GM12873 (cell line): ENCODE results near the gene PHLDB2.

ENCODE experiments used
- CTCF ChIP-seq: IDR thresholded peaks from 2 replicates; pipeline ENCODE4 v1.5.1; 2012; ENCODE audit warnings: low read depth, mild to moderate bottlenecking, moderate library complexity, low read length, control low read depth; ENCODE audit not compliant: insufficient read depth; ENCODE audit errors: missing control alignments

PHLDB2 gene

GRCh38 chr3:111924283-111924682 is 65.2 kb downstream of the PHLDB2 start:
- TF ChIP-seq CTCF: no peak

GRCh38 chr3:111926266-111926676 is 67.2 kb downstream of the PHLDB2 start:
- TF ChIP-seq CTCF: no peak

GRCh38 chr3:111928613-111929012 is 69.5 kb downstream of the PHLDB2 start:
- no peak for TF ChIP-seq CTCF

- TF ChIP-seq CTCF: no peak
Observed at GRCh38 chr3:111929484-111929883, 70.4 kb downstream of the PHLDB2 start.

- TF ChIP-seq CTCF: no peak
Observed at GRCh38 chr3:111932946-111933345, 73.9 kb downstream of the PHLDB2 start.

GRCh38 chr3:111936191-111936841 is 77.3 kb downstream of the PHLDB2 start:
- no peak for TF ChIP-seq CTCF

- no peak for TF ChIP-seq CTCF
Observed at GRCh38 chr3:111936967-111937366, 77.9 kb downstream of the PHLDB2 start.
